Mammary epithelial cell (primary cell): ENCODE results near the gene TCF15.

Experiments
- EZH2 ChIP-seq: IDR thresholded peaks from 2 replicates; pipeline ENCODE4 v1.6.1; 2012; ENCODE audit warnings: low read length, inconsistent platforms, borderline replicate concordance
- TF ChIP-seq, protein P1 (sequence below), 2 donors: IDR thresholded peaks in 1 of 2; conservative IDR thresholded peaks in 1 of 2; 2 replicates each; pipeline ENCODE4 v1.5.1; 2011 to 2012; ENCODE audit warnings: inconsistent platforms in 2 of 2, low read length in 2 of 2, mild to moderate bottlenecking in 2 of 2, control low read depth in 1 of 2, low read depth in 1 of 2; ENCODE audit not compliant: insufficient read depth in 1 of 2; ENCODE audit errors: extremely low read depth in 1 of 2

DNA sequence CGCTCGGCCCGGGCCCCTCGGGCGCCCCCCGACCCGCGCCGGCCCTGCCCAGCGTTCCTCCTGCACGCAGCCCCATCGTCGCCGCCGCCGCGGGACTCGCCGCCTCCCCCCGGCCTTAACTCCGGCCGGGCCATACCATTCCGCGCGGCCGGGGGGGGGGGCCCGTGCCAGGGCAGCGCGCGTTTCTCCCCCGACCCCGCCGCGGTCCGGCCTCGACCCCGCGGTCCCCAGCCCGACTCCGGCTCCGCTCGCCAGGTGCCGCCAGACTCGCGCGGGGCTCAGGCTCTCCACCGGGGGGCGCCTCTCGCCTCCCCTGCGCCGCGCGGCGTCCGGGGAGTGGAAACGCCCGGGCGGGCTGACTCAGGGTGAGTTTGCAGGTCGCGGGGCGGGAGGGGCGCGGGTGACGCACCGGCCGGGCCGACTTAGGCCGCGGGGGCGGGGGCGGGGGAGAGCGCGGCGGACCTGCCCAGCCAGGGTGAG is 43.0 kb upstream of the TCF15 start, which contains the start of gene SRXN1:
- TF ChIP-seq, protein P1, sequence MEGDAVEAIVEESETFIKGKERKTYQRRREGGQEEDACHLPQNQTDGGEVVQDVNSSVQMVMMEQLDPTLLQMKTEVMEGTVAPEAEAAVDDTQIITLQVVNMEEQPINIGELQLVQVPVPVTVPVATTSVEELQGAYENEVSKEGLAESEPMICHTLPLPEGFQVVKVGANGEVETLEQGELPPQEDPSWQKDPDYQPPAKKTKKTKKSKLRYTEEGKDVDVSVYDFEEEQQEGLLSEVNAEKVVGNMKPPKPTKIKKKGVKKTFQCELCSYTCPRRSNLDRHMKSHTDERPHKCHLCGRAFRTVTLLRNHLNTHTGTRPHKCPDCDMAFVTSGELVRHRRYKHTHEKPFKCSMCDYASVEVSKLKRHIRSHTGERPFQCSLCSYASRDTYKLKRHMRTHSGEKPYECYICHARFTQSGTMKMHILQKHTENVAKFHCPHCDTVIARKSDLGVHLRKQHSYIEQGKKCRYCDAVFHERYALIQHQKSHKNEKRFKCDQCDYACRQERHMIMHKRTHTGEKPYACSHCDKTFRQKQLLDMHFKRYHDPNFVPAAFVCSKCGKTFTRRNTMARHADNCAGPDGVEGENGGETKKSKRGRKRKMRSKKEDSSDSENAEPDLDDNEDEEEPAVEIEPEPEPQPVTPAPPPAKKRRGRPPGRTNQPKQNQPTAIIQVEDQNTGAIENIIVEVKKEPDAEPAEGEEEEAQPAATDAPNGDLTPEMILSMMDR (conservative IDR thresholded peaks at IDR 0.05 in 1 of 2, IDR thresholded peaks at IDR 0.05 in 1 of 2; ENCODE audit: extremely low read depth in 1 of 2, insufficient read depth in 1 of 2, low read depth in 1 of 2, low read length in 2 of 2) = peak; percentile 42 to 78
- TF ChIP-seq EZH2 = no peak
